IMR-90 (cell line): ENCODE measurements around the gene SLC44A5. TPM values are rescaled to one million over a fixed set of nuclear protein-coding genes. Genes with fewer than 3 reads are reported as not detected.

ENCODE experiments used
- ATAC-seq: fragments of 200-7000 bp; cut with Tn5 transposase; 2 replicates; pipeline ENCODE4 v1.9.1; 2020; ENCODE audit warnings: low read depth, mild to moderate bottlenecking, moderate library complexity
- BruUV-seq: library from RNA; stranded (reverse); fragments of 400-500 nt; replicated peaks from 2 replicates; lab custom pipeline; 2021; lab: Mats Ljungman, UMichigan
- CTCF ChIA-PET: fragments of 300-600 bp; formaldehyde crosslinking; extraction: SDS; loops from one replicate; lab custom pipeline; 2021; ENCODE audit warnings: antibody characterized with exemption; lab: Yijun Ruan, JAX
- POLR2A ChIA-PET: fragments of 300-600 bp; sonication (Branson Sonifier 250); formaldehyde crosslinking; loops from one replicate; lab custom pipeline; 2022; ENCODE audit warnings: antibody characterized with exemption; ENCODE audit not compliant: unreplicated experiment; lab: Charles Lee
- DNase-seq: peaks from one replicate; pipeline ENCODE4 v3.0.0; 2013
- H2AFZ ChIP-seq: replicated peaks from 2 replicates; pipeline ENCODE3; 2013; ENCODE audit warnings: low read length, mild to moderate bottlenecking; ENCODE audit not compliant: poor library complexity
- H2AK5ac ChIP-seq: 2 replicates; pipeline ENCODE4 v1.6.1; 2013; ENCODE audit warnings: low read depth, low read length, inconsistent platforms
- H2AK9ac ChIP-seq: replicated peaks from 2 replicates; pipeline ENCODE3; 2013; ENCODE audit warnings: mild to moderate bottlenecking, low read depth, low read length, moderate library complexity; ENCODE audit not compliant: poor library complexity
- H2BK120ac ChIP-seq: 2 replicates; pipeline ENCODE4 v1.6.1; 2013; ENCODE audit warnings: low read depth, low read length, inconsistent platforms
- H2BK15ac ChIP-seq: 3 replicates; pipeline ENCODE4 v1.6.1; 2013; ENCODE audit warnings: low read depth, low read length, inconsistent platforms
- H2BK20ac ChIP-seq: 2 replicates; pipeline ENCODE4 v1.6.1; 2013; ENCODE audit warnings: low read depth, mild to moderate bottlenecking, inconsistent platforms, low read length, moderate library complexity
- H2BK5ac ChIP-seq: 2 replicates; pipeline ENCODE4 v1.6.1; 2013; ENCODE audit warnings: mild to moderate bottlenecking, low read depth, low read length, inconsistent platforms; ENCODE audit not compliant: poor library complexity, severe bottlenecking
- H3K14ac ChIP-seq: replicated peaks from 2 replicates; pipeline ENCODE4 v1.6.1; 2013; ENCODE audit warnings: low read depth, low read length, inconsistent platforms
- H3K18ac ChIP-seq: 2 replicates; pipeline ENCODE4 v1.6.1; 2013; ENCODE audit warnings: low read depth, low read length, control low read depth
- H3K23ac ChIP-seq: 2 replicates; pipeline ENCODE4 v1.6.1; 2013; ENCODE audit warnings: low read depth, low read length, inconsistent platforms
- H3K27ac ChIP-seq: 2 replicates; pipeline ENCODE4 v1.5.1; 2013; ENCODE audit warnings: mild to moderate bottlenecking, control low read depth, low read length; ENCODE audit not compliant: insufficient read depth
- H3K27me3 ChIP-seq: 2 replicates; pipeline ENCODE4 v1.6.1; 2013; ENCODE audit warnings: low read length; ENCODE audit not compliant: control insufficient read depth, insufficient read depth
- H3K36me3 ChIP-seq: 2 replicates; pipeline ENCODE4 v1.6.1; 2013; ENCODE audit warnings: low read length, mixed read lengths; ENCODE audit not compliant: control insufficient read depth, insufficient read depth
- H3K4ac ChIP-seq: 2 replicates; pipeline ENCODE4 v1.6.1; 2013; ENCODE audit warnings: low read depth, low read length, inconsistent platforms
- H3K4me1 ChIP-seq: 2 replicates; pipeline ENCODE4 v1.6.1; 2013; ENCODE audit warnings: low read length, mixed read lengths; ENCODE audit not compliant: control insufficient read depth, insufficient read depth
- H3K4me2 ChIP-seq: 2 replicates; pipeline ENCODE4 v1.6.1; 2013; ENCODE audit warnings: low read depth, mild to moderate bottlenecking, control low read depth, low read length, moderate library complexity
- H3K4me3 ChIP-seq: 2 replicates; pipeline ENCODE4 v1.5.1; 2013; ENCODE audit warnings: low read depth, mild to moderate bottlenecking, control low read depth, low read length, moderate library complexity; ENCODE audit not compliant: insufficient read depth
- H3K56ac ChIP-seq: 2 replicates; pipeline ENCODE4 v1.6.1; 2013; ENCODE audit warnings: low read length, inconsistent platforms; ENCODE audit not compliant: insufficient read depth; ENCODE audit errors: extremely low read depth
- H3K79me1 ChIP-seq, 2 experiments: 2 replicates each; pipeline ENCODE4 v1.6.1; 2013; ENCODE audit warnings: low read length in 2 of 2, inconsistent platforms in 1 of 2, low read depth in 1 of 2
- H3K9ac ChIP-seq: 2 replicates; pipeline ENCODE4 v1.6.1; 2013; ENCODE audit warnings: low read depth, low read length, control low read depth
- H3K9me1 ChIP-seq: 2 replicates; pipeline ENCODE4 v1.6.1; 2013; ENCODE audit warnings: low read length, inconsistent platforms; ENCODE audit not compliant: insufficient read depth
- H3K9me3 ChIP-seq: 2 replicates; pipeline ENCODE4 v1.6.1; 2013; ENCODE audit warnings: low read length; ENCODE audit not compliant: control insufficient read depth, insufficient read depth
- H4K20me1 ChIP-seq: 2 replicates; pipeline ENCODE4 v1.6.1; 2013; ENCODE audit warnings: low read length, inconsistent platforms; ENCODE audit not compliant: insufficient read depth
- H4K5ac ChIP-seq: 2 replicates; pipeline ENCODE4 v1.6.1; 2013; ENCODE audit warnings: mild to moderate bottlenecking, low read depth, low read length, control low read depth
- H4K8ac ChIP-seq, 2 experiments: 2 replicates each; pipeline ENCODE4 v1.6.1; 2013; ENCODE audit warnings: low read depth in 2 of 2, low read length in 2 of 2, control low read depth in 1 of 2, inconsistent platforms in 1 of 2
- H4K91ac ChIP-seq: 2 replicates; pipeline ENCODE4 v1.6.1; 2013; ENCODE audit warnings: low read depth, low read length, inconsistent platforms; ENCODE audit not compliant: insufficient read depth
- BHLHE40 ChIP-seq: fragments of 150-350 bp; IDR thresholded peaks from 2 replicates; pipeline ENCODE4 v1.6.1; 2016; ENCODE audit warnings: mild to moderate bottlenecking, low read depth, low read length
- CEBPB ChIP-seq: IDR thresholded peaks from 2 replicates; pipeline ENCODE4 v1.6.1; 2012; ENCODE audit warnings: low read depth, low read length, improper control_type of control experiment
- CHD1 ChIP-seq: IDR thresholded peaks from 2 replicates; pipeline ENCODE4 v1.6.1; 2012; ENCODE audit warnings: low read depth, low read length, improper control_type of control experiment
- FOS ChIP-seq: fragments of 150-350 bp; IDR thresholded peaks from 2 replicates; pipeline ENCODE4 v1.6.1; 2016; ENCODE audit warnings: low read depth, low read length
- MAFK ChIP-seq: IDR thresholded peaks from 2 replicates; pipeline ENCODE4 v1.6.1; 2012; ENCODE audit warnings: low read depth, low read length, improper control_type of control experiment
- MAZ ChIP-seq: IDR thresholded peaks from 2 replicates; pipeline ENCODE4 v1.6.1; 2012; ENCODE audit warnings: low read depth, mild to moderate bottlenecking, low read length, improper control_type of control experiment, moderate library complexity, borderline replicate concordance
- MXI1 ChIP-seq: IDR thresholded peaks from 2 replicates; pipeline ENCODE4 v1.6.1; 2012; ENCODE audit warnings: low read depth, mild to moderate bottlenecking, low read length, moderate library complexity, borderline replicate concordance
- POLR2A ChIP-seq: IDR thresholded peaks from 2 replicates; pipeline ENCODE4 v1.6.1; 2012; ENCODE audit warnings: mild to moderate bottlenecking, low read depth, low read length
- RAD21 ChIP-seq: IDR thresholded peaks from 2 replicates; pipeline ENCODE4 v1.6.1; 2012; ENCODE audit warnings: low read length, improper control_type of control experiment
- RCOR1 ChIP-seq: IDR thresholded peaks from 2 replicates; pipeline ENCODE4 v1.6.1; 2012; ENCODE audit warnings: mild to moderate bottlenecking, low read length, improper control_type of control experiment; ENCODE audit not compliant: insufficient replicate concordance
- RFX5 ChIP-seq: IDR thresholded peaks from 2 replicates; pipeline ENCODE4 v1.8.0; 2012; ENCODE audit warnings: low read depth, mild to moderate bottlenecking, low read length, moderate library complexity
- SMC3 ChIP-seq: fragments of 150-350 bp; IDR thresholded peaks from 2 replicates; pipeline ENCODE4 v1.6.1; 2016; ENCODE audit warnings: low read depth, mild to moderate bottlenecking, antibody characterized with exemption, low read length, moderate library complexity
- WGBS, 2 experiments: methylation state at CpG; one replicate each; pipeline versions ENCODE4 v1.1.5 to v1.1.7; 2013; ENCODE audit warnings: missing lambda C conversion rate in 2 of 2; ENCODE audit not compliant: insufficient read length in 1 of 2; ENCODE audit errors: extremely low coverage in 2 of 2; 5-methylcytosine and 5-hydroxymethylcytosine counted together
- dilution Hi-C: fragments of 300-500 bp; cut with HindIII; formaldehyde crosslinking; loops from one replicate; pipeline ENCODE4 v1.14.3; 2018; ENCODE audit warnings: low sequenced_read_pairs; ENCODE audit not compliant: unreplicated experiment
- in situ Hi-C: fragments of 300-500 bp; cut with MboI; formaldehyde crosslinking; loops from 3 replicates; pipeline ENCODE4 v1.14.3; 2019; ENCODE audit warnings: low sequenced_read_pairs, inconsistent platforms, mixed read lengths
- intact Hi-C: fragments of 100-400 bp; cut with micrococcal nuclease; formaldehyde crosslinking; loops from 2 replicates; pipeline ENCODE4 v1.10.0; 2022
- polyA plus RNA-seq, 3 experiments: library from polyadenylated mRNA; depleted of rRNA; stranded (reverse); fragments of >200 nt; gene quantifications; 2 replicates each; pipeline ENCODE4 v1.2.3, GENCODE V29; 2012; ENCODE audit warnings: low replicate concordance in 1 of 3
- total RNA-seq: library from RNA; depleted of rRNA; stranded (reverse); fragments of >200 nt; gene quantifications from 2 replicates; pipeline ENCODE4 v1.2.3, GENCODE V29; 2012
- TF ChIP-seq, protein P1 (sequence below): fragments of 150-350 bp; IDR thresholded peaks from 2 replicates; pipeline ENCODE4 v1.6.1; 2017; ENCODE audit warnings: mild to moderate bottlenecking, antibody characterized with exemption, low read length, low read depth
- TF ChIP-seq, protein P2 (sequence below): conservative IDR thresholded peaks from 2 replicates; pipeline ENCODE4 v1.5.1; 2012; ENCODE audit warnings: mild to moderate bottlenecking, low read depth, low read length, improper control_type of control experiment
- TF ChIP-seq, protein P3 (sequence below): fragments of 150-350 bp; IDR thresholded peaks from 2 replicates; pipeline ENCODE4 v1.6.1; 2016; ENCODE audit warnings: low read depth, mild to moderate bottlenecking, low read length, moderate library complexity, borderline replicate concordance

SLC44A5 gene
- total and polyA plus RNA-seq, 2 of the 4 experiments (the other 2 are of a cell fraction): under 0.01 TPM; not detected in 1

DNA sequence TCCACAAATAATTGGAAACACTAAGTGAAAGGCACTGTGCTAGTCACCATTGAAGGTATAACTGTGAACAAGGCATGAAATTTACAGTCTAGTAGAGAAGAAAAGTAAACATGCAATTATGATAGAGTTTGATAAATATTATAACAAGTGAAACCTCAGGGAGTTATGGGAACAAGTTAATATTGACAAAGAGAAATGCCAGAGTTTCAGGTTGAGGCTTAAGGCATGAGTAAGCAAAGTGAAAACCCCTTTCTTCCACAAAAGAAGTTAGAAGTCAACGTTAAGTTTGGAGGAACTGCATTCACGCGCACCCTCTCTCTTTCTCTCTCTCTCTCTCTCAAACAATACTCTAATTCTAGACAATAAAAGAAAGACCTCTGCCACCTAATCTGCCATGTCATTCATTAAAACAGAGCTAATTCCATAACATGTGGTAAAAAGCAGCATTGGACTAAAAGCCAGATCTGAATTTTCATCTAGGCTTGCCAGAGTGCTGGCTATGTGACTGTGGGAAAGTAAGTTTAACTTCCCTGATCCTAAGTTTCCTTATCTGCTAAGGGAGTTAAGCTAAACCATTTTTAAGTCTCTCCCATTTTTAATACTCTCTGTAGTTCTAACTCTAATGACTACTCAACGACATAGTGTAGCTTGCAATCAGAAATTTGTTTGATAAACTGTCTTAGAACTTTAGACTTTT lies 22.0 kb downstream of the SLC44A5 start:
- DNase-seq (no peak), ATAC-seq (no peak)
- TF ChIP-seq MAZ: no peak
- no peak for TF ChIP-seq FOS
- TF ChIP-seq, protein P1, sequence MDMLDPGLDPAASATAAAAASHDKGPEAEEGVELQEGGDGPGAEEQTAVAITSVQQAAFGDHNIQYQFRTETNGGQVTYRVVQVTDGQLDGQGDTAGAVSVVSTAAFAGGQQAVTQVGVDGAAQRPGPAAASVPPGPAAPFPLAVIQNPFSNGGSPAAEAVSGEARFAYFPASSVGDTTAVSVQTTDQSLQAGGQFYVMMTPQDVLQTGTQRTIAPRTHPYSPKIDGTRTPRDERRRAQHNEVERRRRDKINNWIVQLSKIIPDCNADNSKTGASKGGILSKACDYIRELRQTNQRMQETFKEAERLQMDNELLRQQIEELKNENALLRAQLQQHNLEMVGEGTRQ: no peak
- TF ChIP-seq, protein P2, sequence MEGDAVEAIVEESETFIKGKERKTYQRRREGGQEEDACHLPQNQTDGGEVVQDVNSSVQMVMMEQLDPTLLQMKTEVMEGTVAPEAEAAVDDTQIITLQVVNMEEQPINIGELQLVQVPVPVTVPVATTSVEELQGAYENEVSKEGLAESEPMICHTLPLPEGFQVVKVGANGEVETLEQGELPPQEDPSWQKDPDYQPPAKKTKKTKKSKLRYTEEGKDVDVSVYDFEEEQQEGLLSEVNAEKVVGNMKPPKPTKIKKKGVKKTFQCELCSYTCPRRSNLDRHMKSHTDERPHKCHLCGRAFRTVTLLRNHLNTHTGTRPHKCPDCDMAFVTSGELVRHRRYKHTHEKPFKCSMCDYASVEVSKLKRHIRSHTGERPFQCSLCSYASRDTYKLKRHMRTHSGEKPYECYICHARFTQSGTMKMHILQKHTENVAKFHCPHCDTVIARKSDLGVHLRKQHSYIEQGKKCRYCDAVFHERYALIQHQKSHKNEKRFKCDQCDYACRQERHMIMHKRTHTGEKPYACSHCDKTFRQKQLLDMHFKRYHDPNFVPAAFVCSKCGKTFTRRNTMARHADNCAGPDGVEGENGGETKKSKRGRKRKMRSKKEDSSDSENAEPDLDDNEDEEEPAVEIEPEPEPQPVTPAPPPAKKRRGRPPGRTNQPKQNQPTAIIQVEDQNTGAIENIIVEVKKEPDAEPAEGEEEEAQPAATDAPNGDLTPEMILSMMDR: no peak
- no peak for TF ChIP-seq RCOR1
- no peak for TF ChIP-seq POLR2A
- no peak for TF ChIP-seq CEBPB
- no peak for TF ChIP-seq RFX5
- TF ChIP-seq, protein P3, sequence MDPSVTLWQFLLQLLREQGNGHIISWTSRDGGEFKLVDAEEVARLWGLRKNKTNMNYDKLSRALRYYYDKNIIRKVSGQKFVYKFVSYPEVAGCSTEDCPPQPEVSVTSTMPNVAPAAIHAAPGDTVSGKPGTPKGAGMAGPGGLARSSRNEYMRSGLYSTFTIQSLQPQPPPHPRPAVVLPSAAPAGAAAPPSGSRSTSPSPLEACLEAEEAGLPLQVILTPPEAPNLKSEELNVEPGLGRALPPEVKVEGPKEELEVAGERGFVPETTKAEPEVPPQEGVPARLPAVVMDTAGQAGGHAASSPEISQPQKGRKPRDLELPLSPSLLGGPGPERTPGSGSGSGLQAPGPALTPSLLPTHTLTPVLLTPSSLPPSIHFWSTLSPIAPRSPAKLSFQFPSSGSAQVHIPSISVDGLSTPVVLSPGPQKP: no peak
- no peak for TF ChIP-seq MXI1
- TF ChIP-seq MAFK: no peak
- TF ChIP-seq CHD1: no peak
- no peak for TF ChIP-seq RAD21
- TF ChIP-seq BHLHE40: no peak
- no peak for TF ChIP-seq SMC3
- in situ Hi-C loops (no loop called here), intact Hi-C loops (no loop called here), dilution Hi-C loops (no loop called here)
- no peak overlapping the region for H3K4ac ChIP-seq
- no peak overlapping the region for H3K14ac ChIP-seq
- no peak overlapping the region for H4K8ac ChIP-seq
- no peaks in the 10 kb centered on the region for H3K4me1 ChIP-seq
- H3K4me2 ChIP-seq: no peak overlapping the region
- H3K23ac ChIP-seq: no peak overlapping the region
- no peak overlapping the region for H2BK120ac ChIP-seq
- H2AK5ac ChIP-seq: no peak overlapping the region
- no peak overlapping the region for H4K5ac ChIP-seq
- H3K27ac ChIP-seq: no peak overlapping the region
- no CpG with 5 or more reads among the region's 4 CpGs for WGBS, 2 experiments
- no peak overlapping the region for H3K56ac ChIP-seq
- ChIA-PET POLR2A (no interaction called here), CTCF (interaction anchor here (0.5 kb wide), 1 partner anchor 772 kb away, joined by 3 read pairs; no protein-coding TSS in a partner anchor)
- H4K20me1 ChIP-seq: no peaks in the 10 kb centered on the region
- no peak overlapping the region for H3K4me3 ChIP-seq
- no peak overlapping the region for H3K18ac ChIP-seq
- H3K79me1 ChIP-seq: no peaks in the 10 kb centered on the region
- no peak overlapping the region for H2AFZ ChIP-seq
- H2BK15ac ChIP-seq: no peak overlapping the region
- no peak overlapping the region for H3K9ac ChIP-seq
- no peak overlapping the region for H2BK5ac ChIP-seq
- no peaks in the 10 kb centered on the region for H3K36me3 ChIP-seq
- H2BK20ac ChIP-seq: no peak overlapping the region
- H3K27me3 ChIP-seq: no peaks in the 10 kb centered on the region
- no peak overlapping the region for H4K91ac ChIP-seq
- no peak overlapping the region for H2AK9ac ChIP-seq
- peaks cover 4% of the 10 kb centered on the region; the same call in 1 of the 2 replicates for H3K9me3 ChIP-seq
- no peaks in the 10 kb centered on the region for H3K9me1 ChIP-seq
- BruUV-seq: no TSS peak
